GM12878 (cell line): Measurements from ENCODE around the gene TRHDE. TPM values are rescaled to one million over a fixed set of nuclear protein-coding genes. Genes with fewer than 3 reads are reported as not detected.

Source experiments
- ATAC-seq: fragments of 200-7000 bp; cut with Tn5 transposase; 3 replicates; pipeline ENCODE4 v1.9.1; 2020; ENCODE audit warnings: mild to moderate bottlenecking, moderate library complexity
- BruUV-seq: library from RNA; stranded (reverse); fragments of 400-500 nt; replicated peaks from 2 replicates; lab custom pipeline; 2021; lab: Mats Ljungman, UMichigan
- CTCF ChIA-PET: fragments of 300-600 bp; sonication (Branson Sonifier 250); formaldehyde crosslinking; extraction: SDS; loops from one replicate; lab custom pipeline; 2021; ENCODE audit warnings: inconsistent platforms; lab: Yijun Ruan, JAX
- POLR2A ChIA-PET: fragments of 350-600 bp; formaldehyde crosslinking; extraction: SDS; loops from one replicate; lab custom pipeline; 2021; ENCODE audit warnings: inconsistent platforms; lab: Charles Lee
- RAD21 ChIA-PET: fragments of 300-600 bp; sonication (Branson Sonifier 250); formaldehyde crosslinking; loops from one replicate; lab custom pipeline; 2023; ENCODE audit warnings: antibody characterized with exemption; ENCODE audit not compliant: unreplicated experiment; lab: Charles Lee
- SMC1A ChIA-PET: fragments of 300-600 bp; sonication (Branson Sonifier 250); formaldehyde crosslinking; loops from one replicate; lab custom pipeline; 2023; ENCODE audit not compliant: unreplicated experiment, uncharacterized antibody; lab: Charles Lee
- DNase-seq: peaks from one replicate; pipeline ENCODE4 v3.0.0-alpha.2; 2011; ENCODE audit warnings: low read depth, low spot score
- FAIRE-seq: peaks from 3 replicates; lab custom pipeline; 2011; peaks lifted over from hg19 to GRCh38; lab: Jason Lieb, UNC
- H2AFZ ChIP-seq: 2 replicates; pipeline ENCODE4 v1.6.0; 2011; ENCODE audit warnings: low read depth, low read length, control low read depth; ENCODE audit not compliant: control insufficient read depth
- H3K27ac ChIP-seq: 2 replicates; pipeline ENCODE4 v1.5.1; 2011; ENCODE audit warnings: control low read depth; ENCODE audit not compliant: control insufficient read depth, insufficient read depth
- H3K27me3 ChIP-seq, 2 experiments: replicated peaks in 1 of 2; 2 replicates each; pipeline versions ENCODE4 v1.6.0 to v1.6.1; 2011; ENCODE audit warnings: low read length in 1 of 2; ENCODE audit not compliant: control insufficient read depth in 2 of 2, insufficient read depth in 2 of 2
- H3K36me3 ChIP-seq, 2 experiments: 2 replicates each; pipeline ENCODE4 v1.5.1; 2011; ENCODE audit warnings: low read length in 1 of 2; ENCODE audit not compliant: control insufficient read depth in 2 of 2, insufficient read depth in 2 of 2
- H3K4me1 ChIP-seq: 2 replicates; pipeline ENCODE4 v1.6.1; 2011; ENCODE audit warnings: mild to moderate bottlenecking, low read length, moderate library complexity, mixed read lengths; ENCODE audit not compliant: control insufficient read depth, insufficient read depth
- H3K4me2 ChIP-seq: 2 replicates; pipeline ENCODE4 v1.6.0; 2011; ENCODE audit warnings: control low read depth; ENCODE audit not compliant: control insufficient read depth, insufficient read depth
- H3K4me3 ChIP-seq: fragments of 200-600 bp; sonication (generic); 2 replicates; pipeline ENCODE4 v1.5.1; 2016
- H3K79me2 ChIP-seq: 2 replicates; pipeline ENCODE4 v1.6.0; 2011; ENCODE audit warnings: low read length; ENCODE audit not compliant: control insufficient read depth, insufficient read depth
- H3K9ac ChIP-seq: 2 replicates; pipeline ENCODE4 v1.8.0; 2011; ENCODE audit warnings: low read length, control low read depth, mixed read lengths; ENCODE audit not compliant: control insufficient read depth, insufficient read depth
- H3K9me3 ChIP-seq: replicated peaks from 3 replicates; pipeline ENCODE4 v1.5.1; 2011; ENCODE audit warnings: mild to moderate bottlenecking, low read length; ENCODE audit not compliant: control insufficient read depth, insufficient read depth
- H4K20me1 ChIP-seq: 2 replicates; pipeline ENCODE4 v1.6.0; 2011; ENCODE audit not compliant: control insufficient read depth, insufficient read depth
- BACH1 ChIP-seq: fragments of 450-650 bp; IDR thresholded peaks from 2 replicates; pipeline ENCODE4 v1.6.1; 2017; ENCODE audit warnings: mild to moderate bottlenecking, borderline replicate concordance
- CBFB ChIP-seq: IDR thresholded peaks from 2 replicates; pipeline ENCODE4 v1.6.1; 2016; ENCODE audit warnings: antibody characterized with exemption, low read depth
- CHD4 ChIP-seq: fragments of 200-600 bp; sonication (generic); IDR thresholded peaks from 2 replicates; pipeline ENCODE4 v1.6.1; 2016; ENCODE audit warnings: mild to moderate bottlenecking
- CREB1 ChIP-seq: IDR thresholded peaks from 2 replicates; pipeline ENCODE4 v1.6.1; 2012; ENCODE audit warnings: low read depth, mild to moderate bottlenecking, inconsistent platforms
- CTCF ChIP-seq, 3 experiments: IDR thresholded peaks in 2 of 3; conservative IDR thresholded peaks in 1 of 3; 2 replicates each; pipeline ENCODE4 v1.5.1; 2011; ENCODE audit warnings: low read depth in 3 of 3, low read length in 3 of 3, mild to moderate bottlenecking in 3 of 3, control low read depth in 2 of 3, moderate library complexity in 2 of 3, inconsistent platforms in 1 of 3, mixed read lengths in 1 of 3; ENCODE audit not compliant: control insufficient read depth in 2 of 3, insufficient read depth in 1 of 3; ENCODE audit errors: extremely low read depth in 1 of 3
- CUX1 ChIP-seq: IDR thresholded peaks from 2 replicates; pipeline ENCODE4 v1.6.1; 2012; ENCODE audit warnings: improper control_type of control experiment, low read depth, low read length; ENCODE audit not compliant: insufficient replicate concordance
- E2F8 ChIP-seq: fragments of 450-650 bp; IDR thresholded peaks from 2 replicates; pipeline ENCODE4 v1.6.1; 2018; ENCODE audit warnings: mild to moderate bottlenecking, low read depth, moderate library complexity; ENCODE audit not compliant: partially characterized antibody
- EED ChIP-seq: sonication (generic); IDR thresholded peaks from 2 replicates; pipeline ENCODE4 v1.6.1; 2016; ENCODE audit warnings: antibody characterized with exemption, low read depth
- EZH2 ChIP-seq: IDR thresholded peaks from 2 replicates; pipeline ENCODE4 v1.6.1; 2012; ENCODE audit warnings: low read depth, mild to moderate bottlenecking, control low read depth, inconsistent platforms, low read length, borderline replicate concordance; ENCODE audit not compliant: control insufficient read depth
- FOS ChIP-seq: IDR thresholded peaks from 3 replicates; pipeline ENCODE4 v1.6.1; 2011; ENCODE audit warnings: borderline replicate concordance; ENCODE audit not compliant: insufficient read length; ENCODE audit errors: extremely low read depth
- RBBP5 ChIP-seq: fragments of 200-600 bp; sonication (generic); conservative IDR thresholded peaks from 2 replicates; pipeline ENCODE4 v1.6.1; 2016
- SMC3 ChIP-seq: IDR thresholded peaks from 2 replicates; pipeline ENCODE4 v1.6.1; 2011; ENCODE audit warnings: low read length, improper control_type of control experiment, borderline replicate concordance
- SREBF1 ChIP-seq: IDR thresholded peaks from 2 replicates; pipeline ENCODE4 v1.6.1; 2012; ENCODE audit warnings: mild to moderate bottlenecking, low read length
- TCF12 ChIP-seq: IDR thresholded peaks from 2 replicates; pipeline ENCODE4 v1.6.1; 2011; ENCODE audit warnings: low read depth, mild to moderate bottlenecking, low read length
- ZNF24 ChIP-seq: fragments of 450-650 bp; IDR thresholded peaks from 2 replicates; pipeline ENCODE4 v1.6.1; 2017; ENCODE audit warnings: antibody characterized with exemption, mild to moderate bottlenecking
- WGBS: methylation state at CpG from one replicate; pipeline ENCODE4 v1.1.6; 2016; ENCODE audit warnings: low lambda C conversion rate; ENCODE audit not compliant: insufficient replicate concordance, insufficient coverage; ENCODE audit errors: missing lambda C conversion rate; 5-methylcytosine and 5-hydroxymethylcytosine counted together
- in situ Hi-C: fragments of 300-500 bp; cut with MboI; formaldehyde crosslinking; loops from 9 replicates; pipeline ENCODE4 v1.14.3; 2018; ENCODE audit warnings: mixed read lengths
- intact Hi-C: fragments of 100-400 bp; cut with micrococcal nuclease; formaldehyde crosslinking; loops from one replicate; pipeline ENCODE4 v1.14.2; 2022; ENCODE audit not compliant: unreplicated experiment
- polyA plus RNA-seq, 11 experiments: library from polyadenylated mRNA; depleted of rRNA in 4 of 11; unstranded in 6 of 11; stranded (reverse) in 5 of 11; fragments of >200 nt; fragmentation: Nextera tagmentation in 4 of 11; fragmentation: Illumina TruSeq in 1 of 11; extraction: Ambion mirVana in 4 of 11; extraction: Trizol in 1 of 11; gene quantifications; 1 replicate in 1 of 11; 2 replicates in 10 of 11; pipeline versions ENCODE4 v1.2.1 to v1.2.3, GENCODE V29; 2011 to 2016; ENCODE audit warnings: inconsistent platforms in 2 of 11, missing spikeins in 2 of 11, low read depth in 1 of 11
- total RNA-seq, 4 experiments: library from RNA; depleted of rRNA in 3 of 4; stranded (reverse); fragments of >200 nt in 3 of 4; fragmentation: Illumina TruSeq in 1 of 4; extraction: Trizol in 1 of 4; gene quantifications; 2 replicates each; pipeline versions ENCODE4 v1.2.1 to v1.2.3, GENCODE V29; 2013 to 2021

TRHDE gene
- total and polyA plus RNA-seq, 10 of the 15 experiments (the other 5 are each of a cell fraction or from before 2014, with no cell fraction given), result not detected

GRCh38 chr12:72523754-72524153, 251.6 kb downstream of the TRHDE start:
- 0% methylated on average over 3 of the region's 3 CpGs for WGBS
- no peaks in the 10 kb centered on the region for H3K9me3 ChIP-seq
- no peak overlapping the region for H3K4me2 ChIP-seq
- POLR2A ChIA-PET, result no interaction called here
- RAD21 ChIA-PET, result no interaction called here
- no peak overlapping the region for H3K9ac ChIP-seq
- no peaks in the 10 kb centered on the region for H3K4me1 ChIP-seq
- SMC1A ChIA-PET, result no interaction called here
- no peaks in the 10 kb centered on the region for H3K27me3 ChIP-seq
- in situ Hi-C loops (no loop called here), intact Hi-C loops (no loop called here)
- CTCF ChIA-PET, result interaction anchor here (1.4 kb wide), 1 partner anchor 19 kb away, joined by 3 read pairs; no protein-coding TSS in a partner anchor
- H3K36me3 ChIP-seq, result no peaks in the 10 kb centered on the region
- no peaks in the 10 kb centered on the region for H4K20me1 ChIP-seq
- H3K4me3 ChIP-seq, result no peak overlapping the region
- FAIRE-seq, result no peak
- no TSS peak for BruUV-seq
- no peak for ATAC-seq
- DNase-seq, result no peak
- H2AFZ ChIP-seq, result no peak overlapping the region
- H3K27ac ChIP-seq, result no peak overlapping the region
- no peaks in the 10 kb centered on the region for H3K79me2 ChIP-seq
- TF ChIP-seq CHD4, result no peak
- no peak for TF ChIP-seq SREBF1
- no peak for TF ChIP-seq CBFB
- TF ChIP-seq EED, result no peak
- TF ChIP-seq RBBP5, result no peak
- TF ChIP-seq ZNF24, result no peak
- TF ChIP-seq BACH1, result no peak
- no peak for TF ChIP-seq CUX1
- TF ChIP-seq TCF12, result no peak
- no peak for TF ChIP-seq CTCF (IDR thresholded peaks at IDR 0.05 in 2 of 3, conservative IDR thresholded peaks at IDR 0.05 in 1 of 3; ENCODE audit: control insufficient read depth in 2 of 3, extremely low read depth in 1 of 3, insufficient read depth in 1 of 3, low read depth in 3 of 3, low read length in 3 of 3)
- no peak for TF ChIP-seq FOS
- TF ChIP-seq CREB1, result no peak
- TF ChIP-seq SMC3, result no peak
- TF ChIP-seq EZH2, result no peak
- no peak for TF ChIP-seq E2F8
